Measurements from ENCODE around the gene LRRC8C.

Gene LRRC8C

GRCh38 chr1:89746424-89747149 is 113.7 kb downstream of the LRRC8C start:
- Histone ChIP-seq H3K9ac (ENCODE audit: low read length) (no peak overlapping the region), H3K4me3 (ENCODE audit: low read depth in 1 of 2, low read length in 2 of 2) (no peak overlapping the region), H3K36me3 (ENCODE audit: insufficient read depth, low read length) (no peaks in the 10 kb centered on the region), H3K27ac (ENCODE audit: low read depth, low read length) (no peak overlapping the region), H3K4me1 (ENCODE audit: insufficient read depth, low read length) (no peaks in the 10 kb centered on the region), H3K9me3 (ENCODE audit: low read length) (no peaks in the 10 kb centered on the region), H3K27me3 (ENCODE audit: control insufficient read depth in 1 of 2, insufficient read depth in 2 of 2, low read length in 2 of 2) (no peaks in the 10 kb centered on the region)

GRCh38 chr1:89753761-89754160 is 120.8 kb downstream of the LRRC8C start:
- Histone ChIP-seq H3K4me3 (ENCODE audit: low read depth in 1 of 2, low read length in 2 of 2) (no peak overlapping the region), H3K27ac (ENCODE audit: low read depth, low read length) (no peak overlapping the region), H3K9ac (ENCODE audit: low read length) (no peak overlapping the region), H3K27me3 (ENCODE audit: control insufficient read depth in 1 of 2, insufficient read depth in 2 of 2, low read length in 2 of 2) (no peaks in the 10 kb centered on the region), H3K4me1 (ENCODE audit: insufficient read depth, low read length) (peaks cover 4% of the 10 kb centered on the region), H3K9me3 (ENCODE audit: low read length) (no peaks in the 10 kb centered on the region), H3K36me3 (ENCODE audit: insufficient read depth, low read length) (no peaks in the 10 kb centered on the region)

- no peaks in the 10 kb centered on the region for H3K36me3 ChIP-seq (ENCODE audit: insufficient read depth, low read length)
- peaks cover 4% of the 10 kb centered on the region for H3K4me1 ChIP-seq (ENCODE audit: insufficient read depth, low read length)
- H3K27ac ChIP-seq (ENCODE audit: low read depth, low read length) = no peak overlapping the region
- H3K4me3 ChIP-seq (ENCODE audit: low read depth in 1 of 2, low read length in 2 of 2) = no peak overlapping the region
- H3K9me3 ChIP-seq (ENCODE audit: low read length) = no peaks in the 10 kb centered on the region
- no peak overlapping the region for H3K9ac ChIP-seq (ENCODE audit: low read length)
- H3K27me3 ChIP-seq (ENCODE audit: control insufficient read depth in 1 of 2, insufficient read depth in 2 of 2, low read length in 2 of 2) = no peaks in the 10 kb centered on the region
These were observed 121.6 kb downstream of the LRRC8C start for GRCh38 chr1:89754518-89754917.

- Histone ChIP-seq H3K36me3 (ENCODE audit: insufficient read depth, low read length) (no peaks in the 10 kb centered on the region), H3K4me3 (ENCODE audit: low read depth in 1 of 2, low read length in 2 of 2) (no peak overlapping the region), H3K9me3 (ENCODE audit: low read length) (no peaks in the 10 kb centered on the region), H3K4me1 (ENCODE audit: insufficient read depth, low read length) (peaks cover 4% of the 10 kb centered on the region), H3K27ac (ENCODE audit: low read depth, low read length) (no peak overlapping the region), H3K9ac (ENCODE audit: low read length) (no peak overlapping the region), H3K27me3 (ENCODE audit: control insufficient read depth in 1 of 2, insufficient read depth in 2 of 2, low read length in 2 of 2) (no peaks in the 10 kb centered on the region)
These were observed 122.7 kb downstream of the LRRC8C start for GRCh38 chr1:89755591-89755990.

- Histone ChIP-seq H3K27me3 (ENCODE audit: control insufficient read depth in 1 of 2, insufficient read depth in 2 of 2, low read length in 2 of 2) (no peaks in the 10 kb centered on the region), H3K36me3 (ENCODE audit: insufficient read depth, low read length) (no peaks in the 10 kb centered on the region), H3K9me3 (ENCODE audit: low read length) (no peaks in the 10 kb centered on the region), H3K4me3 (ENCODE audit: low read depth in 1 of 2, low read length in 2 of 2) (no peak overlapping the region), H3K27ac (ENCODE audit: low read depth, low read length) (no peak overlapping the region), H3K4me1 (ENCODE audit: insufficient read depth, low read length) (peaks cover 9% of the 10 kb centered on the region), H3K9ac (ENCODE audit: low read length) (no peak overlapping the region)
These were observed 124.6 kb downstream of the LRRC8C start for GRCh38 chr1:89757532-89757931.

GRCh38 chr1:89758156-89758555 is 125.2 kb downstream of the LRRC8C start:
- H3K4me3 ChIP-seq (ENCODE audit: low read depth in 1 of 2, low read length in 2 of 2) = no peak overlapping the region
- no peaks in the 10 kb centered on the region for H3K27me3 ChIP-seq (ENCODE audit: control insufficient read depth in 1 of 2, insufficient read depth in 2 of 2, low read length in 2 of 2)
- no peaks in the 10 kb centered on the region for H3K9me3 ChIP-seq (ENCODE audit: low read length)
- no peaks in the 10 kb centered on the region for H3K36me3 ChIP-seq (ENCODE audit: insufficient read depth, low read length)
- no peak overlapping the region for H3K27ac ChIP-seq (ENCODE audit: low read depth, low read length)
- H3K9ac ChIP-seq (ENCODE audit: low read length) = no peak overlapping the region
- H3K4me1 ChIP-seq (ENCODE audit: insufficient read depth, low read length) = peaks cover 11% of the 10 kb centered on the region

- no peaks in the 10 kb centered on the region for H3K36me3 ChIP-seq (ENCODE audit: insufficient read depth, low read length)
- H3K9ac ChIP-seq (ENCODE audit: low read length) = no peak overlapping the region
- H3K4me3 ChIP-seq (ENCODE audit: low read depth in 1 of 2, low read length in 2 of 2) = no peak overlapping the region
- no peaks in the 10 kb centered on the region for H3K27me3 ChIP-seq (ENCODE audit: control insufficient read depth in 1 of 2, insufficient read depth in 2 of 2, low read length in 2 of 2)
- no peak overlapping the region for H3K27ac ChIP-seq (ENCODE audit: low read depth, low read length)
- H3K4me1 ChIP-seq (ENCODE audit: insufficient read depth, low read length) = peaks cover 11% of the 10 kb centered on the region
- no peaks in the 10 kb centered on the region for H3K9me3 ChIP-seq (ENCODE audit: low read length)
These were observed 126.1 kb downstream of the LRRC8C start for GRCh38 chr1:89759036-89759435.

GRCh38 chr1:89760496-89760895 is 127.6 kb downstream of the LRRC8C start:
- H3K4me3 ChIP-seq (ENCODE audit: low read depth in 1 of 2, low read length in 2 of 2) = no peak overlapping the region
- H3K27me3 ChIP-seq (ENCODE audit: control insufficient read depth in 1 of 2, insufficient read depth in 2 of 2, low read length in 2 of 2) = no peaks in the 10 kb centered on the region
- peaks cover 11% of the 10 kb centered on the region for H3K4me1 ChIP-seq (ENCODE audit: insufficient read depth, low read length)
- H3K9me3 ChIP-seq (ENCODE audit: low read length) = no peaks in the 10 kb centered on the region
- no peaks in the 10 kb centered on the region for H3K36me3 ChIP-seq (ENCODE audit: insufficient read depth, low read length)
- no peak overlapping the region for H3K9ac ChIP-seq (ENCODE audit: low read length)
- H3K27ac ChIP-seq (ENCODE audit: low read depth, low read length) = no peak overlapping the region

- H3K36me3 ChIP-seq (ENCODE audit: insufficient read depth, low read length) = no peaks in the 10 kb centered on the region
- H3K27me3 ChIP-seq (ENCODE audit: control insufficient read depth in 1 of 2, insufficient read depth in 2 of 2, low read length in 2 of 2) = no peaks in the 10 kb centered on the region
- H3K4me3 ChIP-seq (ENCODE audit: low read depth in 1 of 2, low read length in 2 of 2) = no peak overlapping the region
- no peak overlapping the region for H3K27ac ChIP-seq (ENCODE audit: low read depth, low read length)
- no peak overlapping the region for H3K9ac ChIP-seq (ENCODE audit: low read length)
- H3K9me3 ChIP-seq (ENCODE audit: low read length) = no peaks in the 10 kb centered on the region
- H3K4me1 ChIP-seq (ENCODE audit: insufficient read depth, low read length) = peaks cover 11% of the 10 kb centered on the region
These were observed 128.4 kb downstream of the LRRC8C start for GRCh38 chr1:89761338-89761737.

- H3K4me3 ChIP-seq (ENCODE audit: low read depth in 1 of 2, low read length in 2 of 2) = no peak overlapping the region
- H3K27ac ChIP-seq (ENCODE audit: low read depth, low read length) = no peak overlapping the region
- H3K9ac ChIP-seq (ENCODE audit: low read length) = no peak overlapping the region
These were observed 129.0 kb downstream of the LRRC8C start for GRCh38 chr1:89761901-89762300.

GRCh38 chr1:89762386-89762778 is 129.5 kb downstream of the LRRC8C start:
- H3K36me3 ChIP-seq (ENCODE audit: insufficient read depth, low read length) = no peaks in the 10 kb centered on the region
- H3K27me3 ChIP-seq (ENCODE audit: control insufficient read depth in 1 of 2, insufficient read depth in 2 of 2, low read length in 2 of 2) = no peaks in the 10 kb centered on the region
- peak overlapping the region in 1 of 2 donors; percentile 71 for H3K4me3 ChIP-seq (ENCODE audit: low read depth in 1 of 2, low read length in 2 of 2)
- H3K27ac ChIP-seq (ENCODE audit: low read depth, low read length) = no peak overlapping the region
- H3K9ac ChIP-seq (ENCODE audit: low read length) = no peak overlapping the region
- H3K4me1 ChIP-seq (ENCODE audit: insufficient read depth, low read length) = peaks cover 11% of the 10 kb centered on the region
- no peaks in the 10 kb centered on the region for H3K9me3 ChIP-seq (ENCODE audit: low read length)

More at GRCh38 chr1:89761901-89762300, 129.0 kb downstream of the LRRC8C start:
- Histone ChIP-seq H3K36me3 (ENCODE audit: insufficient read depth, low read length) (no peaks in the 10 kb centered on the region), H3K4me1 (ENCODE audit: insufficient read depth, low read length) (peaks cover 11% of the 10 kb centered on the region), H3K9me3 (ENCODE audit: low read length) (no peaks in the 10 kb centered on the region), H3K27me3 (ENCODE audit: control insufficient read depth in 1 of 2, insufficient read depth in 2 of 2, low read length in 2 of 2) (no peaks in the 10 kb centered on the region)
